RWPE1 (cell line): ENCODE measurements around the gene C1orf52.

ENCODE experiments used
- CTCF ChIA-PET: fragments of 350-600 bp; sonication (Branson Sonifier 250); formaldehyde crosslinking; extraction: SDS; loops from one replicate; lab custom pipeline; 2021; lab: Yijun Ruan, JAX
- POLR2A ChIA-PET: fragments of 400-600 bp; formaldehyde crosslinking; extraction: SDS; loops from one replicate; lab custom pipeline; 2020; ENCODE audit warnings: antibody characterized with exemption; ENCODE audit not compliant: low non-redundant PET; lab: Yijun Ruan, JAX
- DNase-seq: peaks from one replicate; pipeline ENCODE4 v3.0.0; 2012; ENCODE audit warnings: low spot score
- H3K27ac ChIP-seq: fragments of 450-650 bp; 2 replicates; pipeline ENCODE4 v1.5.1; 2017
- TF ChIP-seq, protein P1 (sequence below): fragments of 450-650 bp; conservative IDR thresholded peaks from 2 replicates; pipeline ENCODE4 v1.5.1; 2017; ENCODE audit warnings: low read depth, mild to moderate bottlenecking

C1orf52 gene

DNA sequence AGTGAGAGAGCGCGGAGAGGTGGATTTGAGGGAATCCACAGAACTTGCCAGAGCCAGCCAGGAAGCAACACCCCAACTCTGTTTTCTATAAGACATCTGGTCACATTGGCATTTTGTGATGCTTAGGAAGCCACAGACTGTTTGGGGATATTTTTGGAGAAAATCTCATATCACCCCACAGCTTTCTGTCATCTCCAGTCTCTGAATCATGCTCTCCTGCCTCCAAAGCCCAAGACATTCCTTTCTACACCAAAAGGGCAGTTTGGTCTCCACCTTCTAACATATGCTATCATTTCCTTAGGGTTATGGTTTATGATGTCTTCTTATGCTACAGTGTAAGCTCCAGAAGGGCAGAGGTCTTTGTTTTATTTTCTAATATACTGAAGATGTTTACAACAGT, 31.4 kb upstream of the C1orf52 start:
- CTCF ChIA-PET, result no interaction called here
- no peak for DNase-seq
- H3K27ac ChIP-seq, result peak overlapping the region; percentile 82
- TF ChIP-seq, protein P1, sequence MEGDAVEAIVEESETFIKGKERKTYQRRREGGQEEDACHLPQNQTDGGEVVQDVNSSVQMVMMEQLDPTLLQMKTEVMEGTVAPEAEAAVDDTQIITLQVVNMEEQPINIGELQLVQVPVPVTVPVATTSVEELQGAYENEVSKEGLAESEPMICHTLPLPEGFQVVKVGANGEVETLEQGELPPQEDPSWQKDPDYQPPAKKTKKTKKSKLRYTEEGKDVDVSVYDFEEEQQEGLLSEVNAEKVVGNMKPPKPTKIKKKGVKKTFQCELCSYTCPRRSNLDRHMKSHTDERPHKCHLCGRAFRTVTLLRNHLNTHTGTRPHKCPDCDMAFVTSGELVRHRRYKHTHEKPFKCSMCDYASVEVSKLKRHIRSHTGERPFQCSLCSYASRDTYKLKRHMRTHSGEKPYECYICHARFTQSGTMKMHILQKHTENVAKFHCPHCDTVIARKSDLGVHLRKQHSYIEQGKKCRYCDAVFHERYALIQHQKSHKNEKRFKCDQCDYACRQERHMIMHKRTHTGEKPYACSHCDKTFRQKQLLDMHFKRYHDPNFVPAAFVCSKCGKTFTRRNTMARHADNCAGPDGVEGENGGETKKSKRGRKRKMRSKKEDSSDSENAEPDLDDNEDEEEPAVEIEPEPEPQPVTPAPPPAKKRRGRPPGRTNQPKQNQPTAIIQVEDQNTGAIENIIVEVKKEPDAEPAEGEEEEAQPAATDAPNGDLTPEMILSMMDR, result no peak
- POLR2A ChIA-PET, result no interaction called here

GRCh38 chr1:85289848-85290335, 30.4 kb upstream of the C1orf52 start:
- peak overlapping the region; percentile 82 for H3K27ac ChIP-seq
- no peak for DNase-seq
- CTCF ChIA-PET, result no interaction called here
- TF ChIP-seq, protein P1, result no peak
- POLR2A ChIA-PET, result interaction anchor here (1.0 kb wide), 1 partner anchor 13 kb away, joined by 3 read pairs; the partner anchor contains the start of gene BCL10

DNA sequence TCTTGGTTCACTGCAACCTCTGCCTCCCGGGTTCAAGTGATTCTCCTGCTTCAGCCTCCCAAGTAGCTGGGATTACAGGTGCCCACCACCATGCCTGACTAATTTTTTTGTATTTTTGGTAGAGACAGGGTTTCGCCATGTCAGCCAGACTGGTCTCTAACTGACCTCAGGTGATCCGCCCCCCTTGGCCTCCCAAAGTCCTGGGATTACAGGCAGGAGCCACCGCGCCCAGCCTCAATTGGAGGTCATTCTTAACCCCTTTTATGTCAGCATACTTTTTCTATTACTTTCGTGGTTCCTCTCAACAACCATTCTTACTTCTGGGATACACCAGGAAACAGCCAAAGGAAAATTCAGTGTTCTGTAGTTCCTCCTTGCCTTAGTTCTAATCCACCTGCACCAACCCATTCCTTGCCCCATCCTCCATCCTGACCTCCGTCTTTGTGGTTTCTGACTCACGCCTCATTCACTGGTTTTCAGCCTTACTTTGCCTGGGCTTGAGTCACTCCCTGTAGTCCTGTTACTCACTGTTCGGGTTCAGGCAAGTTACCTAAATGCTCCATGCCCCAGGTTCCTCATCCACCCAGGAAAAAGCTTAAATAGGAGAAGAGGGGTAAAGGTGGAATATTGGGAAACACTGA, 29.9 kb upstream of the C1orf52 start:
- peak overlapping the region; percentile 82 for H3K27ac ChIP-seq
- TF ChIP-seq, protein P1, result no peak
- ChIA-PET POLR2A (interaction anchor here (1.0 kb wide), 1 partner anchor 13 kb away, joined by 3 read pairs; the partner anchor contains the start of gene BCL10), CTCF (no interaction called here)
- DNase-seq, result peak; percentile 90

- no peak for DNase-seq
- CTCF ChIA-PET, result no interaction called here
- H3K27ac ChIP-seq, result peak overlapping the region; percentile 66
- POLR2A ChIA-PET, result no interaction called here
- TF ChIP-seq, protein P1, result no peak
Observed at GRCh38 chr1:85284202-85284601, 24.7 kb upstream of the C1orf52 start.

- DNase-seq, result no peak
- TF ChIP-seq, protein P1, result no peak
- peak overlapping the region; percentile 66 for H3K27ac ChIP-seq
- CTCF ChIA-PET, result interaction anchor here (0.5 to 0.6 kb wide), 2 partner anchors 57 to 1659 kb away, joined by 3 to 5 read pairs; no protein-coding TSS in a partner anchor
- POLR2A ChIA-PET, result no interaction called here
Observed at GRCh38 chr1:85283475-85284199, 24.2 kb upstream of the C1orf52 start.

GRCh38 chr1:85282424-85282823, 23.0 kb upstream of the C1orf52 start:
- no peak overlapping the region for H3K27ac ChIP-seq
- DNase-seq, result no peak
- TF ChIP-seq, protein P1, result no peak

More at GRCh38 chr1:85282424-85282823, 23.0 kb upstream of the C1orf52 start:
- CTCF ChIA-PET, result no interaction called here
- POLR2A ChIA-PET, result no interaction called here
